Duodenal mucosa (tissue), 2 donors: ENCODE measurements around the gene TLR6.

Source experiments
- H3K27ac ChIP-seq: one replicate; pipeline ENCODE4 v1.7.0; 2013; ENCODE audit warnings: low read depth, low read length
- H3K27me3 ChIP-seq, 2 donors: one replicate each; pipeline ENCODE4 v1.7.0; 2013; ENCODE audit warnings: low read length in 2 of 2, control low read depth in 1 of 2; ENCODE audit not compliant: insufficient read depth in 2 of 2, control insufficient read depth in 1 of 2
- H3K36me3 ChIP-seq, 2 donors: one replicate each; pipeline ENCODE4 v1.7.0; 2013; ENCODE audit warnings: low read length in 2 of 2, control low read depth in 1 of 2; ENCODE audit not compliant: insufficient read depth in 2 of 2, control insufficient read depth in 1 of 2
- H3K4me1 ChIP-seq, 2 donors: one replicate each; pipeline ENCODE4 v1.7.0; 2013; ENCODE audit warnings: low read length in 2 of 2, control low read depth in 1 of 2; ENCODE audit not compliant: insufficient read depth in 2 of 2, control insufficient read depth in 1 of 2
- H3K4me3 ChIP-seq, 2 donors: one replicate each; pipeline ENCODE4 v1.7.0; 2013; ENCODE audit warnings: low read length in 2 of 2, low read depth in 1 of 2
- H3K9ac ChIP-seq, 2 donors: one replicate each; pipeline ENCODE4 v1.7.0; 2013; ENCODE audit warnings: low read length in 2 of 2, low read depth in 1 of 2
- H3K9me3 ChIP-seq, 2 donors: one replicate each; pipeline ENCODE4 v1.7.0; 2013; ENCODE audit warnings: low read length in 2 of 2, control low read depth in 1 of 2; ENCODE audit not compliant: control insufficient read depth in 1 of 2

The TLR6 gene

GRCh38 chr4:38891051-38891983 lies 34.7 kb upstream of the TLR6 start:
- Histone ChIP-seq H3K36me3 (peaks cover 8 to 24% of the 10 kb centered on the region in 2 donors), H3K9ac (no peak overlapping the region), H3K9me3 (no peaks in the 10 kb centered on the region), H3K27me3 (no peaks in the 10 kb centered on the region), H3K4me1 (peaks cover 32 to 47% of the 10 kb centered on the region in 2 donors), H3K27ac (no peak overlapping the region), H3K4me3 (peak overlapping the region in 1 of 2 donors; percentile 3)

- Histone ChIP-seq H3K36me3 (peaks cover 6 to 10% of the 10 kb centered on the region in 2 donors), H3K9me3 (no peaks in the 10 kb centered on the region)
Observed at GRCh38 chr4:38889143-38889542, 32.5 kb upstream of the TLR6 start.

DNA sequence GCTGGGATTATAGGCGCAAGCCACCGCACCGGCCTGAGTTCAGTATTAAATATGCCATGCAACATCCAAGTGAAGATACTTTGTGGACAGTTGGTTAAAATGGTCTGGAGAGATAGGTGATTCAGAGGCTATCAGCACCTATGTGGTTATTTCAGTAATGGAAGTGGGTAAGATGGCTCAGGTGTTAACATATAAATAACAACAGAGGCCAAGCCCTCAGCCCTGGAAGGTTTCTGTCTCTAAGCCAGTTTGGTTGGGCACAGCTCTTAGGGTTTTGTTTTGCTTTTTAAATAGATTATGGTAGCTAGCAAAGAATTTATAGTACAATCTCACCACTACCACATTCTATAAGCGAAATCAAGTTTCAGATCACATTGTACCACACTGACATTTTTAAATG lies 27.6 kb upstream of the TLR6 start:
- Histone ChIP-seq H3K4me1 (peaks cover under 1 to 9% of the 10 kb centered on the region in 2 donors), H3K27me3 (no peaks in the 10 kb centered on the region), H3K36me3 (peaks cover 21 to 23% of the 10 kb centered on the region in 2 donors), H3K9me3 (no peaks in the 10 kb centered on the region), H3K4me3 (no peak overlapping the region), H3K27ac (no peak overlapping the region), H3K9ac (no peak overlapping the region)

More at GRCh38 chr4:38889143-38889542, 32.5 kb upstream of the TLR6 start:
- no peaks in the 10 kb centered on the region for H3K27me3 ChIP-seq
- H3K4me1 ChIP-seq, result peaks cover 32 to 47% of the 10 kb centered on the region in 2 donors
- peak overlapping the region; percentile 11 for H3K27ac ChIP-seq
- no peak overlapping the region for H3K4me3 ChIP-seq
- H3K9ac ChIP-seq, result no peak overlapping the region

- H3K27me3 ChIP-seq, result no peaks in the 10 kb centered on the region
- H3K9ac ChIP-seq, result no peak overlapping the region
- no peak overlapping the region for H3K27ac ChIP-seq
- no peak overlapping the region for H3K4me3 ChIP-seq
- no peaks in the 10 kb centered on the region for H3K9me3 ChIP-seq
- H3K4me1 ChIP-seq, result peaks cover 0 to 19% of the 10 kb centered on the region in 2 donors
- peaks cover 16 to 36% of the 10 kb centered on the region in 2 donors for H3K36me3 ChIP-seq
Observed at GRCh38 chr4:38876636-38877035, 20.0 kb upstream of the TLR6 start.

DNA sequence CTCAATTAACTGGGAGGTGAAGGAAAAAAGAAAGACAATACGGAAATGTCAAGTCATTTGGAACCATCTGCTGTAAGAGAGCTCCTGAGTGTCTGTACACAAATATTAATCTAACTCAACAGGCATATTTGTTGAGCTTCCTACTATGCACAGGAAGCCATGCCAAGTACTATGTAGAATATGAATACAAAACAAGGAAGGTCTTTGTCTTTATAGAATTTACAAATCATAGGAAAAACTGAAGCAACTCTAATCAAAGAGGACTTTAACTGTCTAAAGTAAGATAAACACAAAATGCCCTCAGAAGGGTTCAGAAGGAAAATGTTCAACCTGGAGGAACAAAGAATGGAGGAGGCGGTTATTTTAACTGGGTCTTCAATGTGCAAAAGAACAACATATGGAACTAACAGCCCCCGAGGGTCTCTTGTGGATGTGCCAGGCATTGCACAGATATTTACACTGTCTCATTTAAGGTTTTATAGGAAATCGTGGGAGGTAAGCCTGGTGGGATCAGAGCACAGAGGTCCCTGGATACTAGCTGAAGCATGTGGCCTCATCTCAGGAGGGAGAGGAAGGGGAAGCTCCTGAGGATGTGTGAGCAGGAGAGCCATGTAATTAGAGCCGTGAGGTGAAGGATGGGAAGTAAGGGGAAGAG lies 16.8 kb upstream of the TLR6 start:
- Histone ChIP-seq H3K36me3 (peaks cover 6 to 20% of the 10 kb centered on the region in 2 donors), H3K4me3 (no peak overlapping the region), H3K9ac (no peak overlapping the region), H3K27ac (no peak overlapping the region), H3K27me3 (no peaks in the 10 kb centered on the region), H3K9me3 (no peaks in the 10 kb centered on the region), H3K4me1 (peaks cover 13 to 34% of the 10 kb centered on the region in 2 donors)

DNA sequence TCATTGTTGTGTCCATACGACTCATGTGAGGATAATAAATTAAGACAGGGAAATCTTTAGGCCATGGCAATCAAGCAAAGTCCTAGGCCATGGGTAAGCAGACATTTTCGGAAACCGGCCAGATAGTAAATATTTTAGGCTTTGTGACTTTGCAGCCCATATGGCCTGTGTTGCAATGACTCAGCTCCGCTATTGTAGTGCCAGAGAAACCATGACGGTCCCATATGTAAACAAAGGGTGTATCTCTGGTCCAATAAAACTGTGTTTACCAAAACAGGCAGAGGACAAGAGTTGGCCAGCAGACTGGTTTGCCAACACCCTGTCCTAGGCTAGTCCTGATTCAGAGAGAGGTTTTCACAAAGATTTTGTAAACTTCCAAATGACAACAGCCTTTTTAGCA lies 16.0 kb upstream of the TLR6 start:
- Histone ChIP-seq H3K9ac (no peak overlapping the region), H3K36me3 (peaks cover 6 to 15% of the 10 kb centered on the region in 2 donors), H3K27ac (no peak overlapping the region), H3K9me3 (no peaks in the 10 kb centered on the region), H3K4me1 (peaks cover 13 to 35% of the 10 kb centered on the region in 2 donors), H3K4me3 (no peak overlapping the region), H3K27me3 (no peaks in the 10 kb centered on the region)

GRCh38 chr4:38871593-38871992 lies 15.0 kb upstream of the TLR6 start:
- Histone ChIP-seq H3K27ac (no peak overlapping the region), H3K4me1 (peaks cover 20 to 42% of the 10 kb centered on the region in 2 donors), H3K9ac (no peak overlapping the region), H3K36me3 (peaks cover 6 to 15% of the 10 kb centered on the region in 2 donors), H3K9me3 (no peaks in the 10 kb centered on the region), H3K27me3 (no peaks in the 10 kb centered on the region), H3K4me3 (no peak overlapping the region)

DNA sequence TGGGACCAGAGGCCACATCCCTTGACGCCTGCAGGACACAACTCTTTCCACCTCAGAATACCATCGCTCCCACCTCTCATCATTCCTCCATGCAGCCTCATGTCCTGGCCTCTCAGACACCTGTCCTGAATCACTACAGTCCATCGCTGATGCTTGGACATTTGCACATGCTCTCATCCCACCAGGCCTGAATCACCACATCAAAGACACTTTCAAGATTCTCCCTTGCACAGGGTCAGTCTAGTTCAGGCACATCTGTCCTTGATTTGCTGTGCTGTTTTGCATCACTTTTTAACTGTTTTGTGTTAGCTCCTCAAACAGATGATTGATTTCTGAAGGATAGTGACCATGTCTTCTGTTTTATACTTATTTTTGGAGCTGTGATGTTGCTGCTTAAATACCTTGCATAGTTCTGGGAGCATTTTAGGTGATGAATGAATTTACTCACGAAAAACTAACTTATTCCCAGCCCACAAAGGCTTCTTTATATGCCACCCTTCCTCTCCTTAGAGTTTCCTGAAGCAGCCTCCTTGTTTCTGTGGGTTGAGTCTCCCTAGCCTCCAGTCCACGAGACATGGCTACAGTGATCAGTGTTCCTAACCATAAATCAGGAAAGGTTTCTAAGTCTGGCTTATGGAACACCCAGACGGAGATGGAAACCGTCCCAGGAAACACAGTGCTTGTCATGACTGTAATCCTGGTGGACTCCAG lies 13.6 kb upstream of the TLR6 start:
- no peak overlapping the region for H3K9ac ChIP-seq
- H3K9me3 ChIP-seq, result no peaks in the 10 kb centered on the region
- H3K4me1 ChIP-seq, result peaks cover 21 to 43% of the 10 kb centered on the region in 2 donors
- H3K27me3 ChIP-seq, result no peaks in the 10 kb centered on the region
- H3K4me3 ChIP-seq, result no peak overlapping the region
- no peak overlapping the region for H3K27ac ChIP-seq
- H3K36me3 ChIP-seq, result peaks cover 6 to 15% of the 10 kb centered on the region in 2 donors

- H3K9ac ChIP-seq, result peak overlapping the region in 1 of 2 donors; percentile 98
- H3K27ac ChIP-seq, result no peak overlapping the region
Observed at GRCh38 chr4:38869511-38869910, 12.9 kb upstream of the TLR6 start.

More at GRCh38 chr4:38869511-38869910, 12.9 kb upstream of the TLR6 start:
- Histone ChIP-seq H3K36me3 (peaks cover 6 to 15% of the 10 kb centered on the region in 2 donors), H3K4me3 (peak overlapping the region; percentile 89 to 90), H3K4me1 (peaks cover 21 to 43% of the 10 kb centered on the region in 2 donors), H3K27me3 (no peaks in the 10 kb centered on the region), H3K9me3 (no peaks in the 10 kb centered on the region)
